ENCODE data around the gene ARAP2. TPM values are rescaled to one million over a fixed set of nuclear protein-coding genes. Genes with fewer than 3 reads are reported as not detected.

ARAP2 gene
- total and polyA plus RNA-seq, 2 donors (not counting 3 experiments of a cell fraction or from before 2014, with no cell fraction given): not detected

- Histone ChIP-seq H3K27me3 (ENCODE audit: control insufficient read depth in 2 of 2, insufficient read depth in 2 of 2, low read length in 2 of 2) (no peaks in the 10 kb centered on the region), H3K9me1 (replicated peaks; ENCODE audit: control insufficient read depth, extremely low read depth, insufficient read depth, low read length) (no peaks in the 10 kb centered on the region), H3K9me3 (replicated peaks; ENCODE audit: control insufficient read depth, insufficient read depth, low read length) (no peaks in the 10 kb centered on the region), H2AFZ (ENCODE audit: low read depth, low read length) (no peak overlapping the region), H3K36me3 (ENCODE audit: control insufficient read depth in 2 of 2, extremely low read depth in 1 of 2, insufficient read depth in 2 of 2, low read length in 2 of 2) (no peaks in the 10 kb centered on the region), H3K4me1 (ENCODE audit: control insufficient read depth, extremely low read depth, insufficient read depth, low read length) (no peaks in the 10 kb centered on the region), H3K9ac (replicated peaks; ENCODE audit: extremely low read depth, insufficient read depth, low read length) (no peak overlapping the region), H4K20me1 (replicated peaks; ENCODE audit: control insufficient read depth, extremely low read depth, insufficient read depth, low read length) (no peaks in the 10 kb centered on the region), H3K27ac (ENCODE audit: insufficient read depth, low read depth, low read length) (no peak overlapping the region), H3K4me3 (replicated peaks in 1 of 3; ENCODE audit: insufficient read depth in 1 of 3, low read depth in 1 of 3, low read length in 3 of 3) (no peak overlapping the region), H3K4me2 (ENCODE audit: insufficient read depth, low read length) (no peak overlapping the region), H3K79me2 (ENCODE audit: control insufficient read depth, insufficient read depth, low read length) (no peaks in the 10 kb centered on the region)
- FAIRE-seq: no peak
- intact Hi-C loops (cut with micrococcal nuclease): no loop called here
- dilution Hi-C loops (cut with MboI; ENCODE audit: extremely low pct_ligation_motif_present, low sequenced_read_pairs): no loop called here
- no TSS peak for BruUV-seq (replicated peaks)
- no peak for DNase-seq (ENCODE audit: low read depth, low spot score)
- TF ChIP-seq POLR2A (IDR thresholded peaks at IDR 0.05; ENCODE audit: low read depth, low read length): no peak
- no peak for TF ChIP-seq MAX (IDR thresholded peaks at IDR 0.05; ENCODE audit: insufficient read depth, insufficient read length)
- no peak for TF ChIP-seq EZH2 (IDR thresholded peaks at IDR 0.05; ENCODE audit: borderline replicate concordance, low read depth, low read length, severe bottlenecking)
- TF ChIP-seq MYC (IDR thresholded peaks at IDR 0.05; ENCODE audit: low read depth, low read length): no peak
- no peak for TF ChIP-seq GATA2 (IDR thresholded peaks at IDR 0.05; ENCODE audit: insufficient read depth, insufficient read length, low read depth, low read length)
- no peak for TF ChIP-seq FOS (IDR thresholded peaks at IDR 0.05; ENCODE audit: borderline replicate concordance, insufficient read depth, low read length)
- no peak for TF ChIP-seq POLR2AphosphoS5 (IDR thresholded peaks at IDR 0.05; ENCODE audit: insufficient read depth, low read depth, low read length)
- no peak for TF ChIP-seq JUN (IDR thresholded peaks at IDR 0.05; ENCODE audit: borderline replicate concordance, insufficient read depth, insufficient read length, low read depth)
- no peak for TF ChIP-seq CTCF (IDR thresholded peaks at IDR 0.05; ENCODE audit: extremely low read depth in 1 of 2, insufficient read depth in 1 of 2, low read depth in 1 of 2, low read length in 2 of 2)
- ChIA-PET POLR2A (no interaction called here), CTCF (no interaction called here)
Observed at GRCh38 chr4:36053930-36054329, 190.4 kb downstream of the ARAP2 start.

Measured in endothelial cell of umbilical vein (primary cell).